Measurements from ENCODE around the gene LILRB4.

The LILRB4 gene

GRCh38 chr19:54661846-54662481 lies 821 bp upstream of the LILRB4 start:
- H3K27ac ChIP-seq (ENCODE audit: low read depth, low read length), result no peak overlapping the region
- no peak overlapping the region for H3K9ac ChIP-seq (ENCODE audit: low read length)
- H3K27me3 ChIP-seq (ENCODE audit: low read length), result no peaks in the 10 kb centered on the region

GRCh38 chr19:54665530-54665929 lies 2.7 kb downstream of the LILRB4 start:
- Histone ChIP-seq H3K79me2 (ENCODE audit: insufficient read depth, low read length) (no peaks in the 10 kb centered on the region), H3K9me2 (replicated peaks; ENCODE audit: insufficient read depth, low read length) (no peaks in the 10 kb centered on the region), H3F3A (ENCODE audit: insufficient read depth) (no peaks in the 10 kb centered on the region), H3K9me3 (ENCODE audit: insufficient read depth, low read length) (no peaks in the 10 kb centered on the region), H3K36me3 (ENCODE audit: low read length) (no peaks in the 10 kb centered on the region), H4K20me1 (ENCODE audit: low read depth, low read length) (no peaks in the 10 kb centered on the region), H3K9ac (ENCODE audit: low read length) (no peak overlapping the region), H3K4me2 (ENCODE audit: low read depth, low read length, poor library complexity, severe bottlenecking) (no peak overlapping the region), H3K27me3 (ENCODE audit: low read length) (no peaks in the 10 kb centered on the region; the same call in 1 of the 2 replicates), H3K4me3 (ENCODE audit: insufficient read depth, low read length, poor library complexity, severe bottlenecking) (no peak overlapping the region), H2AFZ (ENCODE audit: low read depth, low read length, severe bottlenecking) (no peak overlapping the region), H3K27ac (ENCODE audit: low read depth, low read length) (no peak overlapping the region)
- TF ChIP-seq CTCF (IDR thresholded peaks at IDR 0.05; ENCODE audit: insufficient read depth, low read length, poor library complexity, severe bottlenecking) (no peak), EZH2phosphoT487 (conservative IDR thresholded peaks at IDR 0.05; ENCODE audit: low read length) (no peak)

More at GRCh38 chr19:54661846-54662481, 821 bp upstream of the LILRB4 start:
- no peaks in the 10 kb centered on the region for H3K79me2 ChIP-seq (ENCODE audit: insufficient read depth, low read length)
- H4K20me1 ChIP-seq (ENCODE audit: low read depth, low read length), result no peaks in the 10 kb centered on the region
- H2AFZ ChIP-seq (ENCODE audit: low read depth, low read length, severe bottlenecking), result no peak overlapping the region
- no peak overlapping the region for H3K4me3 ChIP-seq (ENCODE audit: insufficient read depth, low read length, poor library complexity, severe bottlenecking)
- TF ChIP-seq EZH2phosphoT487 (conservative IDR thresholded peaks at IDR 0.05; ENCODE audit: low read length), result no peak
- no peak for TF ChIP-seq CTCF (IDR thresholded peaks at IDR 0.05; ENCODE audit: insufficient read depth, low read length, poor library complexity, severe bottlenecking)
- H3F3A ChIP-seq (ENCODE audit: insufficient read depth), result no peaks in the 10 kb centered on the region
- no peaks in the 10 kb centered on the region for H3K9me2 ChIP-seq (replicated peaks; ENCODE audit: insufficient read depth, low read length)
- H3K36me3 ChIP-seq (ENCODE audit: low read length), result no peaks in the 10 kb centered on the region
- H3K4me2 ChIP-seq (ENCODE audit: low read depth, low read length, poor library complexity, severe bottlenecking), result no peak overlapping the region
- no peaks in the 10 kb centered on the region for H3K9me3 ChIP-seq (ENCODE audit: insufficient read depth, low read length)

GRCh38 chr19:54667217-54667616 lies 4.4 kb downstream of the LILRB4 start:
- H3K79me2 ChIP-seq (ENCODE audit: insufficient read depth, low read length), result no peaks in the 10 kb centered on the region
- no peaks in the 10 kb centered on the region for H3K36me3 ChIP-seq (ENCODE audit: low read length)
- H3K9me3 ChIP-seq (ENCODE audit: insufficient read depth, low read length), result no peaks in the 10 kb centered on the region
- no peaks in the 10 kb centered on the region; the same call in 1 of the 2 replicates for H3K27me3 ChIP-seq (ENCODE audit: low read length)
- no peak for TF ChIP-seq CTCF (IDR thresholded peaks at IDR 0.05; ENCODE audit: insufficient read depth, low read length, poor library complexity, severe bottlenecking)
- TF ChIP-seq EZH2phosphoT487 (conservative IDR thresholded peaks at IDR 0.05; ENCODE audit: low read length), result no peak
- H3K4me3 ChIP-seq (ENCODE audit: insufficient read depth, low read length, poor library complexity, severe bottlenecking), result no peak overlapping the region
- H4K20me1 ChIP-seq (ENCODE audit: low read depth, low read length), result no peaks in the 10 kb centered on the region
- no peaks in the 10 kb centered on the region for H3F3A ChIP-seq (ENCODE audit: insufficient read depth)
- no peak overlapping the region for H3K9ac ChIP-seq (ENCODE audit: low read length)
- no peak overlapping the region for H2AFZ ChIP-seq (ENCODE audit: low read depth, low read length, severe bottlenecking)
- H3K4me2 ChIP-seq (ENCODE audit: low read depth, low read length, poor library complexity, severe bottlenecking), result no peak overlapping the region
- H3K9me2 ChIP-seq (replicated peaks; ENCODE audit: insufficient read depth, low read length), result no peaks in the 10 kb centered on the region
- H3K27ac ChIP-seq (ENCODE audit: low read depth, low read length), result no peak overlapping the region
